HG02610 (cell line): Measurements from ENCODE around the gene CACNG5.

Experiments used
- ATAC-seq: cut with Tn5 transposase; IDR thresholded peaks from one replicate; pipeline ENCODE4 v1.9.1; 2021; ENCODE audit warnings: mild to moderate bottlenecking, moderate library complexity; ENCODE audit not compliant: unreplicated experiment

CACNG5 gene

GRCh38 chr17:66834919-66835454, at the start of gene CACNG5:
Gene CACNG5 (plus strand): TSS chr17:66835117. CDS start chr17:66877333, 42,216 bp downstream.
- ATAC-seq: no peak

GRCh38 chr17:66786107-66786506, 48.8 kb upstream of the CACNG5 start:
- no peak for ATAC-seq

GRCh38 chr17:66787914-66788313, 47.0 kb upstream of the CACNG5 start:
- ATAC-seq: no peak

- ATAC-seq: no peak
Observed at GRCh38 chr17:66789093-66789492, 45.8 kb upstream of the CACNG5 start.

- ATAC-seq: no peak
Observed at GRCh38 chr17:66789961-66790437, 44.9 kb upstream of the CACNG5 start.

GRCh38 chr17:66790501-66791061, 44.3 kb upstream of the CACNG5 start:
- ATAC-seq: no peak

GRCh38 chr17:66791347-66791746, 43.6 kb upstream of the CACNG5 start:
- ATAC-seq: no peak

GRCh38 chr17:66793814-66794213, 41.1 kb upstream of the CACNG5 start:
- no peak for ATAC-seq

- ATAC-seq: no peak
Observed at GRCh38 chr17:66795486-66795885, 39.4 kb upstream of the CACNG5 start.

GRCh38 chr17:66799849-66800537, 34.9 kb upstream of the CACNG5 start:
- no peak for ATAC-seq

GRCh38 chr17:66803474-66803951, 31.4 kb upstream of the CACNG5 start:
- no peak for ATAC-seq

GRCh38 chr17:66805567-66805966, 29.4 kb upstream of the CACNG5 start:
- no peak for ATAC-seq

GRCh38 chr17:66807182-66807581, 27.7 kb upstream of the CACNG5 start:
- ATAC-seq: no peak

- no peak for ATAC-seq
Observed at GRCh38 chr17:66809408-66809807, 25.5 kb upstream of the CACNG5 start.

- no peak for ATAC-seq
Observed at GRCh38 chr17:66810951-66811682, 23.8 kb upstream of the CACNG5 start.

- ATAC-seq: no peak
Observed at GRCh38 chr17:66811683-66812054, 23.2 kb upstream of the CACNG5 start.

- ATAC-seq: no peak
Observed at GRCh38 chr17:66812571-66812970, 22.3 kb upstream of the CACNG5 start.

- ATAC-seq: no peak
Observed at GRCh38 chr17:66813296-66813695, 21.6 kb upstream of the CACNG5 start.

- no peak for ATAC-seq
Observed at GRCh38 chr17:66814026-66814425, 20.9 kb upstream of the CACNG5 start.

- ATAC-seq: no peak
Observed at GRCh38 chr17:66814570-66814969, 20.3 kb upstream of the CACNG5 start.

- ATAC-seq: no peak
Observed at GRCh38 chr17:66817750-66818149, 17.2 kb upstream of the CACNG5 start.

GRCh38 chr17:66819466-66819865, 15.5 kb upstream of the CACNG5 start:
- no peak for ATAC-seq
